Body of pancreas (tissue), 4 donors: Measurements from ENCODE around the gene TLE1.

Experiments used
- CTCF ChIP-seq, 7 experiments: fragments of 450-650 bp in 4 of 7; fragments of 200-600 bp in 3 of 7; sonication (generic) in 3 of 7; IDR thresholded peaks; one replicate each; pipeline ENCODE4 v1.5.1; 2016 to 2019; ENCODE audit warnings: antibody characterized with exemption in 7 of 7
- POLR2A ChIP-seq, 3 donors: fragments of 450-650 bp; IDR thresholded peaks; one replicate each; pipeline ENCODE4 v1.6.1; 2016; ENCODE audit warnings: antibody characterized with exemption in 3 of 3, mild to moderate bottlenecking in 2 of 3

GRCh38 chr9:81676395-81676794 is 13.0 kb downstream of the TLE1 start:
- TF ChIP-seq CTCF (IDR thresholded peaks at IDR 0.05) (no peak), POLR2A (IDR thresholded peaks at IDR 0.05) (no peak)
